ENCODE data around the gene MBOAT1.

DNA sequence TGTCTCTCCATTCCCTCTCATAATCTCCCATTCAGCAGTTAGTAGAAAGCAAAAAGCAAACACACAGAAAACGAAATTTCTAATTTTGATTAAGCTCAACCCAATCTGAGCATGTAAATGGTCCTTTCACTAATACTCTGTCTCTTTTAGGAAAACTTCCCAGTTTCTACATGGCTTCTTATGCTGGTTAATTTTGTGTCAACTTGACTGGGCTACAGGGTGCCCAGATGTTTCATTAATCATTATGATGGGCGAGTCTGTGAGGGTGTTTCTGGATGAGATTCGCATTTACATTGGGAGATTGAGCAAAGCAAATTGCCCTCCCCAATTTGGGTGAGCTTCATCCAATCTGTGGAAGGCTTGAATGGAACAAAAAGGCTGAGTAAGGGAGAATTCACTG lies 142.2 kb downstream of the MBOAT1 start:
- TF ChIP-seq POLR2AphosphoS5 (IDR thresholded peaks at IDR 0.05): no peak
- TF ChIP-seq, protein P1, sequence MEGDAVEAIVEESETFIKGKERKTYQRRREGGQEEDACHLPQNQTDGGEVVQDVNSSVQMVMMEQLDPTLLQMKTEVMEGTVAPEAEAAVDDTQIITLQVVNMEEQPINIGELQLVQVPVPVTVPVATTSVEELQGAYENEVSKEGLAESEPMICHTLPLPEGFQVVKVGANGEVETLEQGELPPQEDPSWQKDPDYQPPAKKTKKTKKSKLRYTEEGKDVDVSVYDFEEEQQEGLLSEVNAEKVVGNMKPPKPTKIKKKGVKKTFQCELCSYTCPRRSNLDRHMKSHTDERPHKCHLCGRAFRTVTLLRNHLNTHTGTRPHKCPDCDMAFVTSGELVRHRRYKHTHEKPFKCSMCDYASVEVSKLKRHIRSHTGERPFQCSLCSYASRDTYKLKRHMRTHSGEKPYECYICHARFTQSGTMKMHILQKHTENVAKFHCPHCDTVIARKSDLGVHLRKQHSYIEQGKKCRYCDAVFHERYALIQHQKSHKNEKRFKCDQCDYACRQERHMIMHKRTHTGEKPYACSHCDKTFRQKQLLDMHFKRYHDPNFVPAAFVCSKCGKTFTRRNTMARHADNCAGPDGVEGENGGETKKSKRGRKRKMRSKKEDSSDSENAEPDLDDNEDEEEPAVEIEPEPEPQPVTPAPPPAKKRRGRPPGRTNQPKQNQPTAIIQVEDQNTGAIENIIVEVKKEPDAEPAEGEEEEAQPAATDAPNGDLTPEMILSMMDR (IDR thresholded peaks at IDR 0.05 in 8 of 11, conservative IDR thresholded peaks at IDR 0.05 in 3 of 11): no peak
- no peak for TF ChIP-seq POLR2A (IDR thresholded peaks at IDR 0.05)
